NCI-H2196 (cell line): Measurements from ENCODE around the gene S100A7.

ENCODE experiments used
- DNase-seq: peaks from one replicate; lab custom pipeline; 2025; ENCODE audit not compliant: unreplicated experiment; lab: John Stamatoyannopoulos, UW

Gene S100A7

DNA sequence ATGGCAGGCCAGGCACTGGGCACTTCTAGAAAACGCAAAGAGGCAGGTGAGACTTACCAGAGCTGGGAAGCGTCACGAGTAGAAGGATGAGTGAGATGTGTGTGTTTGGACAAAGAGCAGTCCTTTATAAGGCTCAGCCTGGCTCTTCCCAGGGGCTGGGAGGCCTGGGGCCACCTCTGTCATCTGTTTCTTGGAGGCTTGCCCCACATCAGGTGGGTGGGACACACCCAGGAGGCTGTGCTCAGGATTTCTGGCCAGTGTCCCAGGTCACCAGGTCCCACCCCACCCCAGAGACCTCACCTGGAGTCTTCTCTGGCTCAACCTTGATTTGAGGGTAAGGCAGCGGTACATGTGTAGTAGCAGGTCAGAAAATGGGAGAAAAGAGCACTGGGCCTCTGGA, at the start of gene S100A7:
S100A7 (minus strand) TSS at position 101 of the 400 bp plus-strand sequence. CDS start 1,638 bp downstream, outside the sequence.
- DNase-seq = no peak

DNA sequence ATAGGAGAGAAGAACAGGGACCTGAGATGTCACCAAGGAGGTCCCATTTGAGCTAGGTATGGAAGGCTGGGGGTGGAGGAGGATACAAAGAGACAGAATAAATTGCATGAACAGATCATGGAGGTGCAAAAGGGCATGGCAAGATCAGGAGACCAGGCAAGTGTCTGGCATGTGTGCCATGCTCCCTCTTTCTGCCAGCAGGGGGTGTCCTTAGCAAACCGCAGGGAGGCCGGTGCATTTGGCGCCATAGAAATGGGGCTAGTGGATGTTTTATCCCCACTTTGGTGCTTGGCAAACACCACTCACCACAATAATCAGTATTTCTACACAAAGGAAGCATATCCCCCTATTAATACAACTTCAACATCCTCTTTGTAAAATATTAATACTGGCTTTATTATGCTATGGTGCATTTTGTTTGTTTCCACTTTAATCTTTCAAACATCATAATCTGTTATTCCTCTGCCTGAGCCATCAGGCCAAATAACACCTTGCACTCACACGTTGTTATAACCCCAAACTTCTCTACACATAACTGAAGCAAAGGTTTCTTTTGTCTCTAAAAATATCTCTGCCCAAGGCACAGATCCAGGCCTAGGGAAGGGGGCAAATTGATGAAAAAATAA, 49.4 kb upstream of the S100A7 start:
- DNase-seq = peak; percentile 23

DNA sequence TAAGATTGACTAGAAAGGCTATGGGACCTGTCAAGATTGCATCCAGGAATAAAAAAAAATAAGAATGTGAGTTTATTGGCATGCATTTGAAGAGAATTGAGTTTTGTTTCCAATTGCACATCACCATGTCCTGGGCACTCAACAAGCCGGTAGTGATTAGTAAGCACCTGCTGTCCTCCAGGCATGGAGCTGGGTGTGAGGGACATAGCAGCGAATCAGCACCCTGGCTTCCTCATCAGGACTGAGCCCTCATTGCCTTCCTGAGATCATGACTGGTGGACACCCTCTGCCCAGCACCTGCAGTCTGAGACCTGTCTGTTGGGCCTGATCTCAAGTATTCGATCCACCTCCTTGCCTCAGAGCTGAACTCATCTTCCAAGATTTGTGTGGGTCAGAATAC, 48.6 kb upstream of the S100A7 start:
- no peak for DNase-seq

DNA sequence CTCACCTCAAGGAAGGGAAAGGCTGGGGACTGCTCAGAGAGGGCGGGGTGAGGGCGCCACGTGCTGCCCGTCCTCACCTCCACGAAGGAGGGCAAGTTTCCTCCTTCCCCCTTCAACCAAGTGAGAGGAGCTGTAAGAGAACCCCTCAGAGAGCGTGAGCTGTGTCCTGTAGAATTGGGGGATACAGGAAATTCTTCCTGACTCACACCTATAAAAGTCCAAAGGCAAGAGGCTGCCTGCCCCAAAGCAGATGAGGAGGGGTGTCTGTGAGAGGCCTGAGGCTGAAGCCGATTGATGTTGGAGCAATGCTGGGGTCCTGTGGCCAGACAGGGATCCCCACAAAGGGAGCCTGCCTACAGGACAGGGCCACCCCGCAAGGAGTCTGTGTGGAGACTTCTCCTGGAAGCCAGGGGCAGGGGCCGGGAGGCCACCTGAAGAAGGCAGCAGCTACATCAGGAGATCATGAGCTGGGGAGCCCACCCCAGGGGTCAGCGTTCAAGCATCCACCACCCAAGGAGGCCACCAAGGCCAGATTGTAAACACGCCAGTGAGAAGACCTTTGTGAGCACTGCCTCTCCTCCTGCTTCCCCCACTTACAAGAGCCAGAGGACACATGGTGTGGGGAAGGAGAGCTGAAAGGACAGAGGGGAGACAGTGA, 47.6 kb upstream of the S100A7 start:
- DNase-seq = no peak

DNA sequence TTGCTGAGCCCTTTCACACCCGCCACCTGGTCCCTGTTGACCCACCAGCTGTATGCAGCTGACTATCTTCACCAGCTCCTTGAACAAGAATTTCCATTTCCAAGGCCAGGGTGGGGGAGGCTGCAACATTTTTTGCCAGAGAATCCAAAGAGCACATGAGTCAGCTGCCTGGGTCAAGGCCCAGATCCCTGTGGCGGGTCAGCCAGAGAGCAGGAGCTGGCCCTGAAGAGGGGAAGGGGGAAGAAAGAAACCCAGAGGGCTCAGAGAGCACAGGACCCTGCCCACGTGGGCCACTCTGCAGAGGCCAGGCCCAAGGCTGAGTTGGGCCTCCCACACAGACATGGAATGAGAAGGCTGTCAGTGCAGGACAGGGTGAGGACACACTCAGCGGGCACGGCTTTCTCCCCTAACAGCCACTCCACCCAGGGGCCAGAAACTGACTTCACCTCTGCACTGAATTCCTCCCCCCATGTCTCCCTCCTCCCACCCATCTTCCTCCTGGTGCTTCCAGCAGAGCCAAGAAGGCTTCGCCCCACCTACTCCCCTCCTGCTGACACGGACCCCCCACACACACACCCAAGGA, 46.5 kb upstream of the S100A7 start:
- DNase-seq = peak; percentile 19

DNA sequence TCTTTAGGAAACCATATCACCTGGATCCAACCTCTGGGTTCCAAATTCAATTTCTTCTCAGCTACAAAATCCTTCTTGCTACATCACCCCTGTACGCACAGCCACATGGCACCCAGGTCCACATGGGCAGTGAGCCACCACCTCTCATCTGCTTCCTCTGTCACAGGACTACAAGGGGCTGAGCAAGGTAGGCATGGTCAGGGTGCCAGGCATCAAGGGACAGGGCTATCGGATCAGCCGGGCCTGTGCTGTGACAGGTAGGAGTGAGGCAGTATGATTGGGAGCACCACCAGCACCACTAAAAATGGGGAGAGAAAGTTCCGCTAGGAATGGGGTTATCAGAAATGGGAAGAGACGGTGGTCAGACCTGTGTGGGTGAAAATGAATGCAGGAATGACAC, 45.9 kb upstream of the S100A7 start:
- no peak for DNase-seq

DNA sequence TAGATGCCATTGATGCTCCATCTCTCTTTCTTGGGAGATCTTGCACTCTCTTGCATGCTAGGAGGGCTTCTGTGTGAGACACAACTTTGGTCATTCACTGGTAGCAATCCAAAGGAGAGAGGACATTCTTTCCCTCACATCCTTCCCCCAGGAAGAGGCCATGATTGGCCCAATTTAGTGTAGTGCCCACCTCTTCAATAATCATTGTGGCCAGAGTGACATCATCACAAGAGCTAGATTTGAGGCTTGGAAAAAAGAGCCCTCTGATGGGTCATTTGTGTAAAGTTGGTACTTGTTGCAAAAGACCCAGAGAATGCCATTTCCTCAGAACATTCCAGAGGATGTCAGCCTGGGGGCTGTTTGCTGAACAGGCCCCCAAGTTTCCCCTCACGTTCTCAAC, 45.1 kb upstream of the S100A7 start:
- no peak for DNase-seq

DNA sequence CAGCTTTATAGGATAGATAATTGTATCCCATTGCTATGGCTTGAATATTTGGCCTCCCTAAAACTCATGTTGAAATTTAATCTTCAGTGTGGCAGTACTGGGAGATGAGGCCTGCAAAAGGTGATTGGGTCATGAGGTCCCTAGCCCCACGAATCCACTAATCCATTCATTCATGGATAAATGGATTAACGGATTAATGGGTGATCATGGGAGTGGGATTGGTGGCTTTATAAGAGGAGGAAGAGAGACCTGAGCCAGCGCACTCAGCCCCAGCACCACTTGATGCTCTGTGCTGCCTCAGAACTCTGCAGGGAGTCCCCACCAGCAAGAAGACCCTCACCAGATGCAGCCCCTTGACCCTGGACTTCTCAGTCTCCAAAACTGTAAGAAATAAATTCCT, 43.3 kb upstream of the S100A7 start:
- DNase-seq = no peak

DNA sequence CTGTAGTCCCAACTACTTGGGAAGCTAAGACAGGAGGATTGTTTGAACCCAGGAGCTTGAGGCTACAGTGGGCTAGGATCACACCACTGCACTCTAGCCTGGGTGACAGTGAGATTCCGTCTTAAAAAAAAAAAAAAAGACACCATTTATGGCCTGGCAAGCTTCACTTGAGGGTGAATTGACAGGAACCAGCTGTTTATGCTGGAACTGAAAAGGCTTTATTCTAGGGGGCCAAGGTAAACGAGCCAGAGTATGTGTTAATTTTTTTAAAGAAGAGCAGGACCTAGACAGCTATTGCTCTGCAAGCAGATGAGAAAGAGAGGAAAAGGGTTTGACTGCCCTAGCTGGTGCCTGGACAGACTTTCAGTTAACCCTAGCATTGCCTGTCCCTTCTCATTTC, 38.3 kb upstream of the S100A7 start:
- no peak for DNase-seq

DNA sequence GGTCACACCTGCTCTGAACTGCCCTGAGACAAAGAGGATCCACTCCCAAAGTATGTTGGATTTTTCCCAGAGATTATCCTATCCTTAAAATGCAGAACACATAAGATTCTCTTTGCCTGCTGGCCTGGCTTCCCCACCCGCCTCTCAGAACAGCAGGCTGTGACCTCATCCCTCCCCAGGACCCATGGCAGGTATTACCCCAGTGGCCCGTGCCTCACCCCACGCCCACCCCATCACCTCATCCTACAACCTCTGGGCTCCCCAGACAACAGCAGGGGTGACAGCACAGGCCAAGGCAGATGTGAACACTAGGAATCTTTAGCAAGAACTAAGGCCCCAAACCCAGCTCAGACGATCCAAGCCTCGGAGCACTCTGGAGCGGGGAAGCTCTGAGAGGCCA, 35.1 kb upstream of the S100A7 start:
- DNase-seq = no peak

DNA sequence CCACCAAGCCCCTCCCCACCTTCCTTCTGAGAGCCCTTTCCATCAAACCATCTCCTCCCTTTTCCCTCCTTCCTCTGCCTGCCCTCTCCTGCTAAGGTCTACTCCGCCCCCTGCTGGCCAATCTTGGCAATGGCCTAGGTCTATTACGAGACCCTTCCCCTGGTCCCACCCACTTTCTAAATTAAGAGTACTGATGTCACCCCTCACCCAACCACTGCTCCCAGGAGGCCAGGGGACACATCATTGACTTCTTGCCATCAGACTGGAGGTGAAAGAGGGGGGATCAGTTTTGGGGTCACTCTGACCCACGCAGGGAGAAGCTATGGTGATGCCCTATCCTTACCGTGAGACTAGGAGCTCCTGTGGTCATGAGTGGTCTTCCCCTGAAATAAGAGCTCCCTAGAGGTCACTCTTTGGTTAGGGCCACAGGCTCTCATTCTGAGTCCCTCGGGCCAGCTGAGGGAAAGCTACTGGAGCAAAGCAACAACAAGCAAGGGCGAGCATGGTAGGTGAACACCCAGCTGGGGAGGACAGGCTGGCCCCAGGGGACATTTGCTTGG, 34.6 kb upstream of the S100A7 start:
- DNase-seq = peak; percentile 79

DNA sequence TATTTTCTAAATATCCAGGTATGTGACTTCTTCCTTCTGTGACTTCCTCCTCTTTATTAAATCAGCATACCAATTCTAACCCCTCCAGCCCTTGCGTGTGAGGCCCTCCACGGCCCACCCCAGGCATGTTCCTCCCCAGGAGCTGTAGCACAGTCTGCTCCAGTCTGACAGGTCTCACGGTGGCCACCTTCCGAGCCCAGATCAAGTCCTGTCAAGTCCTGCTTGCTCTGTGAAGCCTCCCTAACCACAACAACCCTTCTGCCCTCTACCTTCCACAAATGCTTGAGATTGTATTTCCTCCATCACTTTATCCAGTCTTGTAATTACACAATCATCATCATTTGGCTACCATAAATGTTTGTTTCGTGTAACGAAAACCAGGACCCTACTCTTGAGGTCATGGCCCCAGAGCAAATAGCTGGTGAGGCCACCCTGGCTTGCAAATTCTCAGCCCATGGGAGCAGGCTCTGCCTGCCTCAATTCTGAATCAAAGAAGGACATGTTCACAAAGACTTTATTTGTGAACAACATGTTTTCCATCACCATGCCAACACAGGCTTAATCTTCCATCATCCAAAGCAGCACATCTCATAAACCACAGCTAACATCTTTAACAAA, 33.0 kb upstream of the S100A7 start:
- peak; percentile 34 for DNase-seq

DNA sequence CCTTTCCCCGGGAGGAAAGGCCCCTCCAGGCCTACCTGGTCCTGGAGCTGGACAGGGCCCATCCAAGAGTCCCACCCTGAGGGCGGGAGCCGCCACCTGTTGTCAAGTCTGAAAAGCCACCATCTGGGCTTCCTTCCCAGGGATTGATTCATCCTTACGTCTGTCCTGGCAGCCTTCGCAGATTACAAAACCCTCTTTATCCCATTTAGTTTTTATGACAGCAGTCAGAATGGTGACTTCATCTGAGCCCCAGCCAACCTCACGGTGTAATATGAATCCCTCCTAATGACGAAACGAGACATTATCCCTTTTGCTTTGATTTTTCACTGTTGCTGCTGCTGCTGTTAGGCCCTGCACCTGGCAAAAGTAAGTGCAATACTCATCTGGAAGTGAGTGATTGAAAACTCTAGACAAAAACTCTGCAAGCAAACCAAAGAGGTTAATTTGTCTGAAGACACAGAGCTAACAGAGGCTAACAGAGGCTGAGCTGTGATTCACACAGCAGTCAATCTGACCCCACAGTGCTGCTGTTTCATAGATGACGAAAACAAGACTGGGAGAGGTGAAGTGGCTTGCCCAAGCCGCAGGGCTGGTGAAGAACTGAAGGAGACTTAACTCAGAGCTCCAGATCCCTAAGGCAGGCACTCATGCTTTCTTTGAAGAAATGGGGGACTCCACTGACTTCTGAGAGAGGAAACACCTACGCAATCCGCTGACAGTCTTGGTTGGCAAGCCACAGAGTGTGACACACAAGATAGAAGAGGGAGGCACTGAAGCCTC, 30.0 kb upstream of the S100A7 start:
- DNase-seq = peak; percentile 92

DNA sequence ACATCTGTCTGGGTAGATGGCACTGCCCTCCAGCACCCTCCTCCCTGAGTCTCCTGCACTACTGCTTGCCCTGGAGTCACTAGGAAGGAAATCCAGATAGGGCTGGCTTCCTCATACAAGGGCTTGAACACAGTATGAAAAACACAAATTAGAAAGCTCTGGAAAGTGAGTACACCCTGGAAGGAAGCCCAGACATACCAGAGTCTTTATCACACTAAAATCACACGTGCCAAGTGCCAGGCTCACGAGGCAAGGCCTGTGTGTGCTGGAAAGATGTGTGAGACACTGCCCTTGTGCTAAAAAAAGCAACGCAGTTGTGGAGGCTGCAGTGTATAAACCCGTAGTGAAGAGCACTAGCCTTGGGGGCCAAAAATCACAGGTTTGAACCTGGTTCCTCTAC, 28.3 kb upstream of the S100A7 start:
- DNase-seq = no peak

DNA sequence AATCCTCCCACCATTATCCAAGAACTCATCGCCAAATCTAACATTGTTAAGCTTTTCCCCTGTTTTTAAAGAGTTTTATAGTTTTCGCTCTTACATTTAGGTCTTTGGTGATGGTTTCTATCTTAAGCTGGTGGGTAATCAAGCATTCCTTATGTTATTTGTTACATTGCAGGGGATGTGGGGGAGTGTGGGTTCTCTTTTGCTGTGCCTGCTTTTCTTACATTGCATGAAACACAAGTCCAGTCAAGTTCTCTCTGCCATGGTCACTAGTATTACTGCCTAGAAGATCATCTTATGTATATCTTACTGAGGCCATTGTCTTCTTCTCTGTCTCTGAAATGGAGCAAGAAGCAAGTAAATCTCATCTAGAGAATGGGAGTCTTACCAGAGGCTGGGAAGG, 27.3 kb upstream of the S100A7 start:
- no peak for DNase-seq

DNA sequence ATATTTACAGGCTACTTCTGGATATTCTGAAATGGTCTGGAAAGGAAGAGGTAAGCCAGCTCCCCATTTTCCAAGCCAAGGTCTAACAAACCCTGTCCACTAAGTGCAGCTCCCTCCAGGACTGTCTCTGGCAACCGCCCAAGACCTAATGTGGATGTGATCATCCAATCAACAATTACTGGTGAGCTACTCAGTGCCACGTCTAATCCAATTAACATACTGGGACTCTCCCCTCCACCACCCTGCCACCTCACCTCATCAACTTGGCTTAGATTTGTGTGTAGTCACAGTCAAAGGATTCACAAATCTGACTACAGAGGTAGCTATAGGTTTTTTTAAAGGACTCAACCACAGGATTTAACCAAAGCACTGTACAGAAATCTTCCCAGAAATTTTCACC, 25.4 kb upstream of the S100A7 start:
- peak; percentile 84 for DNase-seq

DNA sequence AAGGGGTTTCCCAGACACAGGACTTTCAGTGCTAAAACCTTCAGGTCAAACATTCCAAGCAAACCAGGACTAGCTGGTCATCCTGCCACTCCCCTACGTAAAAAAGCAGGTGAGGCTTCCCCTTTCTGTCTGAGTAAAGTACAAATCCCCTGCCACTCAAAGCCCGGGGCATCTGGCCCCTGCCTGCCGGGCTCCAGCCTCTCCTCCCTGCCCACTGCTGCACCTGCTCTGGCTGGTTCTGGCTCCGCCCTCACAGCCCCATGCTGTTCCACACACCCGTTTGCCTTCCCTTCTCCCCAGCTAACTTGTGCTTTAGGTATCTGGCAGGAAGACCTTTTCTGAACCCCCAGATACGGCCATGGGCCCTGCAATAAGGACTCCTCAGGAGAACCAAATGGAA, 23.3 kb upstream of the S100A7 start:
- peak; percentile 78 for DNase-seq

DNA sequence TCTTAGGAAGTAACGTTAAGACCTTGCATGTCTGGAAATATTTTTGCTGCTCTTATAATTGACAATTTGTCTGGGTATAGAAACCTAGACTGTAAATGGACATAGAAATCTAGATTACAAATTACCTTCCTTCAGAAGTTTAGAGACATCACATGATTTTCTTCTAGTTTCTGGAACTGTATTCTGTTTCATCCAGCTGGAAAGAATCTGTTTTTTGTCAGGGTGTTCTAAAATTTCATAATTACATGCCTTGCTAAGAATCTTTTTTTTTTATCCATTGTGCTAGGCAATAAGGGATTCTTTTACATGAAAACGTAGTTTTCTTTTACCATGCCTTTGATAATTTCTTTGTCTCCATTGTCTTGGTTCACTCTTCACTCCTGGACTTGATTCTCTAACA, 20.7 kb upstream of the S100A7 start:
- DNase-seq = no peak

DNA sequence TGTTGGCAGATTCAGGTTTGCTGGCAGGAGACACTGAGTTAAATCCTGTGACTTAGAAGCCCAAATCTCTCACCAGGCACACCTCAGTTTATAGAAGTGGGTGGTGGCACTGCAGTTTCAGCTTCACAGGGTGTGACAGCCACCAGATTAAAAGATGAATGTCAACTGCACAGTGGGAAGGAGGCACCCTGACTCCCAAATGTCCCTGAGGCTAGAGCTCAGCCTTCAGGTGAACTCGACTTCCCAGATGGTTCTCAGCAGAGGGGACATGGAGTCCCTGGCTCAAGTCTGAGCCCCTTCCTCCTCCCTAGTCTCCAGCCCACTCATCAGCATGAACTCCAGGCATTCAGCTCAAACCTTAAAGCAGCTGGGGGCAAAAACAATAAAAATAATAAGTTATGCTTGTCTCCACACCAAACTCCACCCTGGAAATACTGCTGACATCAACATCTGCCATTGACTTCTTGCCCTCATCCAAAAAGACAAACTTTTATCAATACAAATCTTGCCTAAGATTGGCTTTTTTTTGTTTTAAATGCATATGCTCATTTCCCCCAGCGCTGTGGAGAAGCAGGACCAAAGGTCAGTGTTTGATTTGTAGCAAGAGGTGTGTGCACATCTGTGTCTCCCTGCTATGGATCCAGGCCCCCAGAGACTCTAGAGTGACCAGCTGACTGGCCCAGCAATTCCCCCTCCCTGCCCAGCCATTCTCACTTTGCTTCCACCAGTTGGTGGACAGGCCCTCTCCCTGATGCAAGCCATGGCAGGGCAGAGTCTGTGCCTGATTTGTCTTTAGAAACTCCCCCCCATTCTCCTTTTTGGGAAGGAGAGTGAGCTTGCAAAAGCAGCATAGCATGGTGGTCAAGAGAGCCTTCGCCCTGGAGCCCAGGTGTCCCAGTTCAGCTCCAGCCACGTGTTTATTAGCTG, 18.5 kb upstream of the S100A7 start:
- no peak for DNase-seq

DNA sequence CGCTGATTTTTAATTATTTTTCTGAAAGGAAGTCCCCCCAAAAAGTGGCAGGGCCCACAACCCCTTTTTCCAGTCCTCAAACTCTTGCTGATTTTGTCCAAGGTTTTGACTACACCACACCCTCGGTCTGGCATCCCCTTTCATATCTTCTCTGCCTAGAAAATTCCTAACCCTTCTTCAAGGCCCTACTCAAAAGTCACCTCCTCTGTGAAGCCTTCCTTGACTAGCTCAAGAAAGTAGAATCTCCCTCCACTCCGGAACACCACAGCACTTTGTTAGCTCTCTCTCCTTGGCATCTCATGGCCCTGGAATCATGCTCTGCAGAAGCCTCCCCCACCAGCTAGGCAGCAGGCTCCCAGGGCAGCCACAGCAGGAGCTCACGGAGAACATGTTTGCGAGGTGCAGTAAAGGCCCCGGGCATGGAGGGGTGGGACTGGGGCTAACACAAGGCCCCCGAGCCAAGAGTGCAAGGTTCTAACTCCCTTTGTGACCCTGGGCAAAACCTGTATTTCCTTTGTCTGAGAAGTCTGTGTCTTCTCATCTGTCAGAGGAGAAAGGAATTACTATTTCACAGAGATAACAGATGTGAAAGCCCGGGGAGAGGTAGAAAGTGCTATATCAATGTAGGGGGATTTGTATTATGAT, 17.7 kb upstream of the S100A7 start:
- DNase-seq = no peak
